ENCODE data around the gene LLGL2.

DNA sequence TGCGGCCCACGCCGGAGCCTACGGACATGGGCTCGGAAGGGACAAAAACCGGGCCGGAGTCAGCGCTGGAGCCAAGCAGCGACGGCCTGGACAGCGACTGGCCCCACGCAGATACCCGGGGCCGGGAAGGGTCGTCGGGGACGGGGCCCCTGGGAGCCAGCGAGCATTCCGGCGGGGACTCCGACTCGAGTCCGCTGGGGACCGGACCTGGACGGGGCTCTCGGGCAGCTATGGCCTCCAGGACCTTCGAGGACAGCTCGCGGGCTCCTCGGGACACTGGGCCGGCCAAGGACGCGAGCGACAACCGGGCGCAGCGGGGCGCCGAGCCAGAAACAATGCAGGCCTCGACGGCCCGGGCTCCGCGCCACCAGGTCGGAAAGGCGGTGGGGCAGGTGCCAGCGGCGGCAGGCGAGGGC, 63.1 kb downstream of the LLGL2 start:
- no peak for TF ChIP-seq EZH2 (IDR thresholded peaks at IDR 0.05; ENCODE audit: borderline replicate concordance, low read depth, low read length, poor library complexity, severe bottlenecking)
- TF ChIP-seq, protein P1, sequence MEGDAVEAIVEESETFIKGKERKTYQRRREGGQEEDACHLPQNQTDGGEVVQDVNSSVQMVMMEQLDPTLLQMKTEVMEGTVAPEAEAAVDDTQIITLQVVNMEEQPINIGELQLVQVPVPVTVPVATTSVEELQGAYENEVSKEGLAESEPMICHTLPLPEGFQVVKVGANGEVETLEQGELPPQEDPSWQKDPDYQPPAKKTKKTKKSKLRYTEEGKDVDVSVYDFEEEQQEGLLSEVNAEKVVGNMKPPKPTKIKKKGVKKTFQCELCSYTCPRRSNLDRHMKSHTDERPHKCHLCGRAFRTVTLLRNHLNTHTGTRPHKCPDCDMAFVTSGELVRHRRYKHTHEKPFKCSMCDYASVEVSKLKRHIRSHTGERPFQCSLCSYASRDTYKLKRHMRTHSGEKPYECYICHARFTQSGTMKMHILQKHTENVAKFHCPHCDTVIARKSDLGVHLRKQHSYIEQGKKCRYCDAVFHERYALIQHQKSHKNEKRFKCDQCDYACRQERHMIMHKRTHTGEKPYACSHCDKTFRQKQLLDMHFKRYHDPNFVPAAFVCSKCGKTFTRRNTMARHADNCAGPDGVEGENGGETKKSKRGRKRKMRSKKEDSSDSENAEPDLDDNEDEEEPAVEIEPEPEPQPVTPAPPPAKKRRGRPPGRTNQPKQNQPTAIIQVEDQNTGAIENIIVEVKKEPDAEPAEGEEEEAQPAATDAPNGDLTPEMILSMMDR (conservative IDR thresholded peaks at IDR 0.05; ENCODE audit: low read depth, low read length): no peak

Data from A673 (cell line).